HepG2 (cell line): Measurements from ENCODE around the gene PFN2. TPM values are rescaled to one million over a fixed set of nuclear protein-coding genes. Genes with fewer than 3 reads are reported as not detected.

ENCODE experiments used
- ATAC-seq: fragments of 200-7000 bp; cut with Tn5 transposase; 3 replicates; pipeline ENCODE4 v1.9.1; 2020; ENCODE audit warnings: mild to moderate bottlenecking, moderate library complexity
- BruUV-seq: library from RNA; stranded (reverse); fragments of 400-500 nt; replicated peaks from 2 replicates; lab custom pipeline; 2021; lab: Mats Ljungman, UMichigan
- CTCF ChIA-PET: fragments of 300-600 bp; formaldehyde crosslinking; extraction: SDS; loops from one replicate; lab custom pipeline; 2021; ENCODE audit warnings: low total read pairs, inconsistent platforms, low intra/inter-chr PET ratio; lab: Yijun Ruan, JAX
- POLR2A ChIA-PET: fragments of 350-600 bp; sonication (Branson Sonifier 250); formaldehyde crosslinking; loops from one replicate; lab custom pipeline; 2020; ENCODE audit warnings: antibody characterized with exemption, inconsistent platforms; lab: Yijun Ruan, JAX
- DNase-seq: peaks from one replicate; pipeline ENCODE4 v3.0.0-alpha.2; 2015; ENCODE audit warnings: low spot score
- FAIRE-seq: peaks from 3 replicates; lab custom pipeline; 2011; peaks lifted over from hg19 to GRCh38; lab: Jason Lieb, UNC
- H2AFZ ChIP-seq: one replicate; pipeline ENCODE4 v1.6.1; 2011; ENCODE audit warnings: low read length, inconsistent platforms
- H3K27ac ChIP-seq: fragments of 300-600 bp; 3 replicates; pipeline ENCODE4 v1.8.0; 2011; ENCODE audit warnings: mixed run types, mild to moderate bottlenecking, mixed read lengths, low read length, inconsistent platforms; ENCODE audit not compliant: insufficient read depth; ENCODE audit errors: extremely low read length
- H3K27me3 ChIP-seq, 2 experiments: fragments of 200-600 bp in 1 of 2; 2 replicates in 1 of 2; 3 replicates in 1 of 2; pipeline versions ENCODE4 v1.6.0 to v1.8.0; 2011; ENCODE audit warnings: low read length in 2 of 2, mild to moderate bottlenecking in 2 of 2, moderate library complexity in 2 of 2, inconsistent platforms in 1 of 2; ENCODE audit not compliant: insufficient read depth in 2 of 2, control insufficient read depth in 1 of 2
- H3K36me3 ChIP-seq, 2 experiments: fragments of 200-600 bp in 1 of 2; replicated peaks in 1 of 2; 2 replicates in 1 of 2; 3 replicates in 1 of 2; pipeline versions ENCODE4 v1.5.1 to v1.8.0; 2011; ENCODE audit warnings: low read length in 2 of 2, inconsistent platforms in 1 of 2; ENCODE audit not compliant: insufficient read depth in 2 of 2, control insufficient read depth in 1 of 2
- H3K4me1 ChIP-seq: 2 replicates; pipeline ENCODE4 v1.5.1; 2012; ENCODE audit warnings: low read length, inconsistent platforms; ENCODE audit not compliant: insufficient read depth
- H3K4me2 ChIP-seq: 2 replicates; pipeline ENCODE4 v1.6.0; 2011; ENCODE audit warnings: low read depth, low read length, inconsistent platforms
- H3K4me3 ChIP-seq, 3 experiments: fragments of 200-600 bp in 1 of 3; sonication (generic), shearing (Covaris generic) in 1 of 3; replicated peaks in 1 of 3; 2 replicates each; pipeline ENCODE4 v1.5.1; 2011 to 2016; ENCODE audit warnings: low read length in 3 of 3, inconsistent platforms in 2 of 3, low read depth in 2 of 3, mild to moderate bottlenecking in 2 of 3, control low read depth in 1 of 3, mixed read lengths in 1 of 3; ENCODE audit not compliant: insufficient read depth in 1 of 3
- H3K79me2 ChIP-seq: one replicate; pipeline ENCODE4 v1.6.1; 2011; ENCODE audit warnings: low read length, inconsistent platforms; ENCODE audit not compliant: insufficient read depth
- H3K9ac ChIP-seq: 2 replicates; pipeline ENCODE4 v1.6.0; 2011; ENCODE audit warnings: mild to moderate bottlenecking, low read depth, low read length, inconsistent platforms; ENCODE audit not compliant: insufficient read depth
- H3K9me3 ChIP-seq: 2 replicates; pipeline ENCODE4 v1.5.1; 2012; ENCODE audit warnings: mild to moderate bottlenecking, low read length
- H4K20me1 ChIP-seq: 2 replicates; pipeline ENCODE4 v1.6.0; 2011; ENCODE audit warnings: inconsistent platforms, mild to moderate bottlenecking, low read length, moderate library complexity; ENCODE audit not compliant: insufficient read depth
- ELF1 ChIP-seq: sonication (generic); formaldehyde crosslinking; IDR thresholded peaks from 2 replicates; pipeline ENCODE4 v1.4.0; 2020; ENCODE audit warnings: missing genetic modification reagents
- FLYWCH1 ChIP-seq: sonication (generic); formaldehyde crosslinking; IDR thresholded peaks from 2 replicates; pipeline ENCODE4 v1.8.1; 2023; ENCODE audit warnings: mild to moderate bottlenecking, missing genetic modification reagents
- GTF2F1 ChIP-seq: fragments of 150-350 bp; IDR thresholded peaks from 2 replicates; pipeline ENCODE4 v1.6.1; 2014; ENCODE audit warnings: low read length
- HNRNPL ChIP-seq: fragments of 200-400 bp; formaldehyde crosslinking; IDR thresholded peaks from 2 replicates; pipeline ENCODE4 v1.6.1; 2017; ENCODE audit warnings: mild to moderate bottlenecking, low read depth, low read length
- KLF15 ChIP-seq: sonication (generic); formaldehyde crosslinking; IDR thresholded peaks from 2 replicates; pipeline ENCODE4 v1.8.1; 2023; ENCODE audit warnings: borderline replicate concordance, mild to moderate bottlenecking, inconsistent platforms, missing genetic modification reagents, mixed read lengths
- MED13 ChIP-seq: sonication (generic); formaldehyde crosslinking; IDR thresholded peaks from 2 replicates; pipeline ENCODE4 v1.5.0; 2020; ENCODE audit warnings: missing genetic modification reagents
- PHF21A ChIP-seq: sonication (generic); formaldehyde crosslinking; IDR thresholded peaks from 2 replicates; pipeline ENCODE4 v1.5.0; 2020; ENCODE audit warnings: mild to moderate bottlenecking, missing genetic modification reagents
- REPIN1 ChIP-seq: sonication (generic); formaldehyde crosslinking; IDR thresholded peaks from 2 replicates; pipeline ENCODE4 v1.8.0; 2022; ENCODE audit warnings: missing genetic modification reagents, low read depth, mild to moderate bottlenecking, borderline replicate concordance
- SMARCC2 ChIP-seq: fragments of 450-650 bp; IDR thresholded peaks from 2 replicates; pipeline ENCODE4 v1.6.1; 2017; ENCODE audit warnings: antibody characterized with exemption, mild to moderate bottlenecking
- U2AF2 ChIP-seq: fragments of 200-400 bp; formaldehyde crosslinking; IDR thresholded peaks from 2 replicates; pipeline ENCODE4 v1.6.1; 2017; ENCODE audit warnings: low read depth, mild to moderate bottlenecking, low read length
- ZNF10 ChIP-seq: sonication (generic); formaldehyde crosslinking; IDR thresholded peaks from 2 replicates; pipeline ENCODE4 v1.4.0; 2020; ENCODE audit warnings: mild to moderate bottlenecking, low read depth, missing genetic modification reagents, borderline replicate concordance
- ZNF224 ChIP-seq: sonication (generic); formaldehyde crosslinking; IDR thresholded peaks from 2 replicates; pipeline ENCODE4 v1.5.0; 2020; ENCODE audit warnings: mild to moderate bottlenecking, missing genetic modification reagents
- ZNF235 ChIP-seq: sonication (generic); formaldehyde crosslinking; IDR thresholded peaks from 2 replicates; pipeline ENCODE4 v1.8.1; 2023; ENCODE audit warnings: mild to moderate bottlenecking, missing genetic modification reagents, borderline replicate concordance
- ZNF263 ChIP-seq: sonication (generic); formaldehyde crosslinking; IDR thresholded peaks from 2 replicates; pipeline ENCODE4 v1.4.0; 2020; ENCODE audit warnings: missing genetic modification reagents
- ZNF512B ChIP-seq: sonication (generic); formaldehyde crosslinking; IDR thresholded peaks from 2 replicates; pipeline ENCODE4 v1.5.1; 2020; ENCODE audit warnings: missing genetic modification reagents, mild to moderate bottlenecking, borderline replicate concordance
- ZNF609 ChIP-seq: sonication (generic); formaldehyde crosslinking; IDR thresholded peaks from 2 replicates; pipeline ENCODE4 v1.4.0; 2020; ENCODE audit warnings: mild to moderate bottlenecking, missing genetic modification reagents, borderline replicate concordance
- WGBS: methylation state at CpG from one replicate; pipeline ENCODE4 v1.1.6; 2017; ENCODE audit warnings: low lambda C conversion rate; 5-methylcytosine and 5-hydroxymethylcytosine counted together
- in situ Hi-C: cut with HindIII; loops from 2 replicates; pipeline ENCODE4 v1.10.0; 2017; ENCODE audit warnings: low pct_unique_long_range_greater_than_20kb; ENCODE audit not compliant: extremely low pct_ligation_motif_present
- intact Hi-C: fragments of 100-400 bp; cut with micrococcal nuclease; formaldehyde crosslinking; loops from one replicate; pipeline ENCODE4 v1.10.0; 2022; ENCODE audit not compliant: unreplicated experiment
- polyA plus RNA-seq, 8 experiments: library from polyadenylated mRNA; depleted of rRNA in 3 of 8; stranded (reverse) in 7 of 8; unstranded in 1 of 8; fragments of >200 nt; fragmentation: Illumina TruSeq in 4 of 8; extraction: Trizol in 4 of 8; gene quantifications; 2 replicates each; pipeline versions ENCODE4 v1.2.1 to v1.2.3, GENCODE V29; 2011 to 2016; ENCODE audit warnings: low read depth in 4 of 8, missing spikeins in 1 of 8, mixed read lengths in 1 of 8; ENCODE audit not compliant: insufficient read depth in 1 of 8
- total RNA-seq, 5 experiments: library from RNA; depleted of rRNA; stranded (reverse); fragments of >200 nt; fragmentation: Illumina TruSeq; extraction: Trizol; gene quantifications; 2 replicates each; pipeline ENCODE4 v1.2.3, GENCODE V29; 2016; ENCODE audit warnings: low read depth in 1 of 5

Gene PFN2
- total and polyA plus RNA-seq, 2 of the 13 experiments (the other 11 are each of a cell fraction or from before 2014, with no cell fraction given) = 57.3 to 150 TPM

GRCh38 chr3:149989307-149989706, 18.6 kb upstream of the PFN2 start:
- FAIRE-seq (no peak), DNase-seq (no peak), ATAC-seq (no peak)
- Histone ChIP-seq H3K79me2 (no peaks in the 10 kb centered on the region), H3K4me1 (peaks cover 5% of the 10 kb centered on the region; the same call in 1 of the 2 replicates), H4K20me1 (no peaks in the 10 kb centered on the region), H3K27me3 (no peaks in the 10 kb centered on the region; a peak in 1 of 5 replicates), H2AFZ (no peak overlapping the region), H3K36me3 (no peaks in the 10 kb centered on the region), H3K4me3 (no peak overlapping the region), H3K9ac (no peak overlapping the region), H3K9me3 (peaks cover 7% of the 10 kb centered on the region), H3K27ac (no peak overlapping the region), H3K4me2 (no peak overlapping the region)
- intact Hi-C loops = no loop called here
- WGBS = 25% methylated on average over 2 of the region's 2 CpGs
- no TSS peak for BruUV-seq
- ChIA-PET POLR2A (no interaction called here), CTCF (no interaction called here)
- in situ Hi-C loops = no loop called here
- TF ChIP-seq MED13 (CRISPR knock-in tag) (no peak), U2AF2 (no peak), GTF2F1 (no peak), KLF15 (CRISPR knock-in tag) (no peak), ZNF512B (CRISPR knock-in tag) (no peak), ZNF609 (CRISPR knock-in tag) (no peak), ELF1 (CRISPR knock-in tag) (no peak), PHF21A (CRISPR knock-in tag) (no peak), REPIN1 (CRISPR knock-in tag) (no peak), ZNF235 (CRISPR knock-in tag) (no peak), ZNF263 (CRISPR knock-in tag) (no peak), HNRNPL (no peak), ZNF224 (CRISPR knock-in tag) (no peak), FLYWCH1 (CRISPR knock-in tag) (no peak), ZNF10 (CRISPR knock-in tag) (no peak), SMARCC2 (no peak)
